Fibroblast of skin of right biceps (primary cell): ENCODE measurements around the gene USH1C.

ENCODE experiments used
- DNase-seq: peaks from one replicate; pipeline ENCODE4 v3.0.0-alpha.2; 2013

Gene USH1C

GRCh38 chr11:17460406-17460805 is 83.8 kb downstream of the USH1C start:
- DNase-seq: no peak

- no peak for DNase-seq
Observed at GRCh38 chr11:17459236-17459896, 84.8 kb downstream of the USH1C start.

- no peak for DNase-seq
Observed at GRCh38 chr11:17458268-17458667, 85.9 kb downstream of the USH1C start.

- DNase-seq: no peak
Observed at GRCh38 chr11:17457396-17458173, 86.6 kb downstream of the USH1C start.

- DNase-seq: no peak
Observed at GRCh38 chr11:17452668-17453067, 91.5 kb downstream of the USH1C start.

- DNase-seq: no peak
Observed at GRCh38 chr11:17449158-17449557, 95.1 kb downstream of the USH1C start.

- no peak for DNase-seq
Observed at GRCh38 chr11:17446482-17446881, 97.7 kb downstream of the USH1C start.

- DNase-seq: no peak
Observed at GRCh38 chr11:17445240-17445795, 98.9 kb downstream of the USH1C start.

- DNase-seq: no peak
Observed at GRCh38 chr11:17443926-17444690, 100.1 kb downstream of the USH1C start.
